NB4 (cell line): Measurements from ENCODE around the gene MMS22L.

Source experiments
- CTCF ChIP-seq: IDR thresholded peaks from one replicate; pipeline ENCODE4 v1.5.1; 2012; ENCODE audit warnings: low read depth, low read length
- POLR2A ChIP-seq: IDR thresholded peaks from 2 replicates; pipeline ENCODE4 v1.6.1; 2011; ENCODE audit warnings: mild to moderate bottlenecking; ENCODE audit not compliant: insufficient read length; ENCODE audit errors: extremely low read depth

GRCh38 chr6:97150932-97151331 is 132.1 kb downstream of the MMS22L start:
- no peak for TF ChIP-seq CTCF
- no peak for TF ChIP-seq POLR2A
